Measurements from ENCODE around the gene RANBP1.

- peak; percentile 42 for TF ChIP-seq CTCF (conservative IDR thresholded peaks at IDR 0.05; ENCODE audit: low read length)
- TF ChIP-seq EZH2phosphoT487 (IDR thresholded peaks at IDR 0.05; ENCODE audit: borderline replicate concordance), result no peak
Measured at GRCh38 chr22:20116951-20117632, 1.2 kb downstream of the RANBP1 start, which contains the start of gene TRMT2A.
